ENCODE measurements around the gene UNC45B. TPM values are rescaled to one million over a fixed set of nuclear protein-coding genes. Genes with fewer than 3 reads are reported as not detected.

UNC45B gene
- total RNA-seq, 2 donors from 2014 or later, result 118 to 131 TPM

DNA sequence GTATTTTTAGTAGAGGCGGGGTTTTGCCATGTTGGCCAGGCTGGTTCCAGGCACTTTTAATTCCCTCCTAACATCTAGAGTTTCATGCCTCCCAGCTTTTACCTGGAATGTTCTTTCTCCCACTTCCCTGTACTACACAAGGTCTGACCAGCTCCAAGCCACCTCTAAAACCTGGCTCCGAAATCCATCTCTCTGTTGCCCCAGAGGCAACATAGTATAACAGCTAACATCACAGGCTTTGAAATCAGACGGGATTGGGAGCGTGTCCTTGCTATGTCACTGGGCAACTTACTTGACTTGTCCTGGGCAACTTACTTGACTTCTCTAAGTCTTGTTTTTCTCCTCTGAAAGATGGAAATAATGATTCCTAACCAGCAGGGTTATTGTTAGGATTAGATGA, 15.1 kb downstream of the UNC45B start:
- H3K36me3 ChIP-seq, result peaks cover 44% of the 10 kb centered on the region
- H3K4me3 ChIP-seq, result no peak overlapping the region

DNA sequence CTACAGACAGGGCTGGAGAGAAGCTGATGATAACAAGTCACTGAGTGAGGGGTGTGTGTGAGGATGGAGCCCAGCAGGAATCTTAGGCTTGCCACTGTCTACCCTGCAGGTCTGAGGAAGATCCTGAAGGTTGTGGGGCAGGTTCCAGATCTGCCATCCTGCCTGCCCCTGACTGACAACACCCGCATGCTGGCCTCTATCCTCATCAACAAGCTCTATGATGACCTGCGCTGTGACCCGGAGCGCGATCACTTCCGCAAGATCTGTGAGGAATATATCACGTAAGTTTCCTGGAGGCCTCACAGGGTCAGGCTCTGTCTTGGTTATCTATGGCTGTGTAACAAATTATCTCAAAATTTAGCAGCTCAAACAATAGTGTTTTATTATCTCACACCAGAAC, 16.3 kb downstream of the UNC45B start:
- Histone ChIP-seq H3K4me1 (no peaks in the 10 kb centered on the region), H3K27me3 (no peaks in the 10 kb centered on the region), H3K4me3 (no peak overlapping the region), H3K9me3 (no peaks in the 10 kb centered on the region), H3K36me3 (peaks cover 42% of the 10 kb centered on the region), H3K27ac (no peak overlapping the region)
- TF ChIP-seq, protein P1, sequence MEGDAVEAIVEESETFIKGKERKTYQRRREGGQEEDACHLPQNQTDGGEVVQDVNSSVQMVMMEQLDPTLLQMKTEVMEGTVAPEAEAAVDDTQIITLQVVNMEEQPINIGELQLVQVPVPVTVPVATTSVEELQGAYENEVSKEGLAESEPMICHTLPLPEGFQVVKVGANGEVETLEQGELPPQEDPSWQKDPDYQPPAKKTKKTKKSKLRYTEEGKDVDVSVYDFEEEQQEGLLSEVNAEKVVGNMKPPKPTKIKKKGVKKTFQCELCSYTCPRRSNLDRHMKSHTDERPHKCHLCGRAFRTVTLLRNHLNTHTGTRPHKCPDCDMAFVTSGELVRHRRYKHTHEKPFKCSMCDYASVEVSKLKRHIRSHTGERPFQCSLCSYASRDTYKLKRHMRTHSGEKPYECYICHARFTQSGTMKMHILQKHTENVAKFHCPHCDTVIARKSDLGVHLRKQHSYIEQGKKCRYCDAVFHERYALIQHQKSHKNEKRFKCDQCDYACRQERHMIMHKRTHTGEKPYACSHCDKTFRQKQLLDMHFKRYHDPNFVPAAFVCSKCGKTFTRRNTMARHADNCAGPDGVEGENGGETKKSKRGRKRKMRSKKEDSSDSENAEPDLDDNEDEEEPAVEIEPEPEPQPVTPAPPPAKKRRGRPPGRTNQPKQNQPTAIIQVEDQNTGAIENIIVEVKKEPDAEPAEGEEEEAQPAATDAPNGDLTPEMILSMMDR (IDR thresholded peaks at IDR 0.05), result no peak
- DNase-seq (ENCODE audit: low spot score), result no peak

More for the DNA sequence above, 15.1 kb downstream of the UNC45B start:
- Histone ChIP-seq H3K4me1 (no peaks in the 10 kb centered on the region), H3K9me3 (no peaks in the 10 kb centered on the region), H3K27ac (no peak overlapping the region), H3K27me3 (no peaks in the 10 kb centered on the region)
- no peak for DNase-seq (ENCODE audit: low spot score)
- TF ChIP-seq, protein P1 (IDR thresholded peaks at IDR 0.05), result no peak

DNA sequence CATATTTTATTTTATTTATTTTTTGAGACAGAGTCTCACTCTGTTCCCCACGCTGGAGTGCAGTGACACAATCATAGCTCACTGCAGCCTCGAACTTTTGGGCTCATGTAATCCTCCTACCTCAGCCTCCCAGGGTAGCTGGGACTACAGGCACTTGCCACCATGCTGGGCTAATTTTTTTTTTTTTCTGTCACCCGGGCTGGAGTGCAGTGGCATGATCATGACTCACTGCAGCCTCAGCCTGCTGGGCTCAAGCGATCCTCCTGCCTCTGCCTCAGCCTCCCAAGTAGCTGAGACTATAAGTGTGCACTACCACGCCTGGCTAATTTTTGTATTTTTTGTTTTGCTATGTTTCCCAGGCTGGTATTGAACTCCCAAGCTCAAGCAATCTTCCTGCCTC, 17.1 kb downstream of the UNC45B start:
- TF ChIP-seq, protein P1 (IDR thresholded peaks at IDR 0.05), result no peak
- no peak for DNase-seq (ENCODE audit: low spot score)
- peaks cover 35% of the 10 kb centered on the region for H3K36me3 ChIP-seq

DNA sequence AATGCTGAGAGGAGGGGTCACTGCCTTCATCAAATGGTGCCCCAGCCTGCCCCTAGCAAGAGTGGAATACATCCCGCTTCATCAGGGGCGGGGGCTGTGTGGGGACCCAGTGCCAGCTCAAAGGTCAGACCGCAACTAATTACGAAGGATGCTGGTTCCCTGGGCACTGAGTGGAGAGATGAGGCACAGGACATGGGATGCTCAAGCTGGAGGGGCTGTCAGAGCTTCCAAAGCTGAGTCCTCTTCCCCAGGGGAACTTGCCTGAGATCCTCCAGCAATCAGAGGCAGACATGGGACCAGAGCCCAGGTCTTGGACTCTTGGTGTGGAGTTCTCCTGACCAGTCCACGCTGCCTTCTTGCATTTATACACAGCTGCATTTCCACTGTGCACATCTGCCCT, 18.9 kb downstream of the UNC45B start:
- no peak overlapping the region for H3K27ac ChIP-seq
- no peaks in the 10 kb centered on the region for H3K27me3 ChIP-seq
- no peak overlapping the region for H3K4me3 ChIP-seq
- H3K4me1 ChIP-seq, result no peaks in the 10 kb centered on the region
- no peaks in the 10 kb centered on the region for H3K9me3 ChIP-seq
- H3K36me3 ChIP-seq, result peaks cover 36% of the 10 kb centered on the region
- no peak for DNase-seq (ENCODE audit: low spot score)
- TF ChIP-seq, protein P1 (IDR thresholded peaks at IDR 0.05), result no peak

More for the DNA sequence above, 17.1 kb downstream of the UNC45B start:
- no peaks in the 10 kb centered on the region for H3K9me3 ChIP-seq
- H3K4me3 ChIP-seq, result no peak overlapping the region
- no peak overlapping the region for H3K27ac ChIP-seq
- no peaks in the 10 kb centered on the region for H3K4me1 ChIP-seq
- no peaks in the 10 kb centered on the region for H3K27me3 ChIP-seq

DNA sequence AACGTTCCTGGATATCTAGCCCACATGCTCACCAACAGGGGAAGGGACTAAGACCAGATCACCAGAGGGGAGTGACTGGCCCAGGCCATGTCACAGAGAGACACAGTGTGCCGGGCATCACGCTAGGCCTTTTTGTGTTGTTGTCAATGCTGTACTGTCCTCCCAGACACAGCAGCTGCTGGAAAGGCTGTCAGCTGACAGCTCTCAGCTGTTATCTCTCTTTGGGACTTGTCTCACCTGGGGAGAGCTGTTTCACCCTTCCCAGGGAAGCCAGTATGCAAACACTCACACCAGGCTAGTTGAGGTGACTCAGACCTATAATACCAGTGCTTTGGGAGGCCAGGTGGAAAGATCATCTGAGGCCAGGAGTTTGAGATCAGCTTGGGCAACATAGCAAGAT, 19.4 kb downstream of the UNC45B start:
- H3K27ac ChIP-seq, result no peak overlapping the region
- no peak overlapping the region for H3K4me3 ChIP-seq
- H3K36me3 ChIP-seq, result peaks cover 37% of the 10 kb centered on the region
- TF ChIP-seq, protein P1 (IDR thresholded peaks at IDR 0.05), result no peak
- H3K4me1 ChIP-seq, result no peaks in the 10 kb centered on the region
- DNase-seq (ENCODE audit: low spot score), result no peak
- H3K27me3 ChIP-seq, result no peaks in the 10 kb centered on the region
- H3K9me3 ChIP-seq, result no peaks in the 10 kb centered on the region

DNA sequence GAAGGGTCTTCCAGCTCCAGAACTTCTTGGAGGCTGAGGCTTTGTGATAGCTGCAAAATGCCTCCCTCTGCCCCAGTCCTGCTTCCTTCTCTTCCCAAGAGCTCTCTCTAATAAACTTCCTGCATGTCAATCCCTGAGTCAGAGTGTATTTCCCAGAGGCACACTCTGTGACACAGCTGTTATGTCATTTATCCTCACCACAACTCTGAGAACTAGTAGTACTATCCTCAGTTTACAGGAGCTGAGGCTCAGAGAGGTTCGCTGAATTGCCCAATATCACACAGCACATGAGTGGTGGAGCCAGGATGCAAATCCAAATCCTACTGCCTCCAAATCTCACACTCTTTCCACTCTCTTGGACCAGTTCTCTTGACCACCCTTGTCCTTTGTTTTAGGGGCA, 20.0 kb downstream of the UNC45B start:
- Histone ChIP-seq H3K27ac (no peak overlapping the region), H3K4me1 (no peaks in the 10 kb centered on the region), H3K36me3 (peaks cover 37% of the 10 kb centered on the region), H3K9me3 (no peaks in the 10 kb centered on the region), H3K27me3 (no peaks in the 10 kb centered on the region), H3K4me3 (no peak overlapping the region)
- TF ChIP-seq, protein P1 (IDR thresholded peaks at IDR 0.05), result no peak
- DNase-seq (ENCODE audit: low spot score), result no peak

Data from right atrium auricular region (tissue), 2 donors.